Activated gamma-delta T cell treated with Interleukin-2 at 50 U/mL for 16 hours (primary cell): ENCODE data around the gene CDH5.

ENCODE experiments used
- DNase-seq: peaks from one replicate; pipeline ENCODE4 v3.0.0-alpha.2; 2020

CDH5 gene

DNA sequence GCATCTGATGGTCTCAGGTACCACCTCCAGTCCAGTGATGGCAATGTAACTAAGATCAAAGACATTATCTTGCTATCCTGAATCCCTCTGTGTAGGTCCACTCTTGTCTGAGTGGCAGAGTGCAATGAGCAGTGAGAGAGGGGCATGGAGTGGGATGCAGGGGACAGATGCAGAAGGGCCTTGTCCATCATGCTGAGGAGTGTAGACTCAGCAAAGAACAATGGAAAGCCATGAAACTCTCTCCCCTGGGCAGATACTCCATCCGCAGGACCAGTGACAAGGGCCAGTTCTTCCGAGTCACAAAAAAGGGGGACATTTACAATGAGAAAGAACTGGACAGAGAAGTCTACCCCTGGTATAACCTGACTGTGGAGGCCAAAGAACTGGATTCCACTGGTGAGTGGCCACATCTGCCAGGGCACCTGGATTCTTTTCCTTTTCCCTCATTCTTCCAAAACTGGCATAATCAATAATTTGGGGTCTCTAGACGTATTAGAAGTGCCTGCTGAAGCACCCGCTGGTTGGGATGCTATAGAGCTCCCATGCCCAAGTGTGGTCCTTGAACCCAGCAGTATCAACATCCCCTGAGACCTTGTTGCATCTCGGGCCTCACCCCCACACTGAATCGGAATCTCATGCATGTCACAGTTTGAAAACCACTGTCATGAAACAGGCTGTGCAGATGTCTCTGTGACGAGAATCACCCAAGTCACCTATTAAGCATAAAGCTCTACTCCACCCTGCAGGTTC, 29.5 kb downstream of the CDH5 start:
- no peak for DNase-seq

DNA sequence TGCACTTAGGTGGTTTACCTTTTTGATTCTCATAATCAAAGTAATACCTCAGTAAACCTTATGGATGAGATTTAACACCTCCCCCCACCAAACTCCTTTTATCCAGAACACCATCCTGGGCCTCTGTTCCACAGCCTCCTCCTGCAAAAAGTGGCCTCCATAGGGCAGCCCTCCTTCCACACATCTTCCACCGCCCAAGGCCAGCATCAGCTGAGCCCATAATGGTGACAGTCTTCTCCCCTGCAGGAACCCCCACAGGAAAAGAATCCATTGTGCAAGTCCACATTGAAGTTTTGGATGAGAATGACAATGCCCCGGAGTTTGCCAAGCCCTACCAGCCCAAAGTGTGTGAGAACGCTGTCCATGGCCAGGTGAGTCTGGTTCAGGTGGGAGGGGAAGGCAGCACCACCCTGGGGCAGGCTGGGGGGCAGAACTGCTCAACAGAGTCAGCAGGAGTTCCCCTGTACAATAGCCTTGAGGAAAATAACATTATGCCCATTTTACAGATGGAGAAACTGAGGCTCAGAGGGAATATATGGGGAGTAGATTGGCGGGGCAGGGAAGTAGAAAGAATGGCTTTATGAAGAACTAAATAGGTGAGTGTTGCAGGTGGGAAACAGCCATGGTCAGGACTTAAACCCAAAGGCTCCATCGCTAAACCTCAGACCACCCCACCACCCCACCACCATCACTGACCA, 31.4 kb downstream of the CDH5 start:
- DNase-seq = no peak

DNA sequence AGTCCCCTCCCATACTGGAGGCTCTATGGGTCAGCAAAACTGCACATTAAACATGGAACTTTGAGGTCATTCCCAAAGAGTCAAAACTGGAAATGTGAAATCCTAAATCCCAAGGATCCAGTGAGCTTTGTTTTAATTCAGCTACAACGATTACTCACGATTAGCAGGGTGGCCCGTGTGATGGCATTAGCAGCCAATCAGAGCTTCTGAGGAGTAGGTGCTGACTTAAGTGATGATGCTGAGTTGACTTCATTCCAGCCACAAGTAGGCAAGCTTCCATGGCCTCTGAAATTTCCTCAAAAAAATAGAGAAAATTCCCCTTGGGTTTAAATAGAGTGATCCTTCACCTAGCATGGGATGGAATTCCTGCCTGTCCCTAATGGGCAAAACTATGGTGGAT, 32.5 kb downstream of the CDH5 start:
- no peak for DNase-seq

DNA sequence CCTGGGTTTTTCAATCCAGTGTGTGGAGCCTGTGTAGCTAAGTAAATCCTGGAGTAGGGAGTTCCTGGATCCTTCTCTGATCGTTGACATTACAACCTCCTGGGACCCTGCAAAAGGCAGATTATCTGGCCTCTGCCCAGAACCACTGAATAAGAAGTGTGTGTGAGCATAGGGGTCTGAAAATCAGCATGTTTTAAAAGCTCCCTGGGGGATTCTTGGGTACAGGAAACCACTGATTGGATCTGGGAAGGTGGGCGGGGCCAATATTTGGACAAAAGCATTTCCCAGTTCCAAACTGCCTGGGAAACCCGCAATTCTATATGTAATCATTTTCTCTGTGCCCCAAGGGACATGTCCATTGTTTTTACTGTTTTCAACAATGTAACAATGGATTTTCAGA, 33.4 kb downstream of the CDH5 start:
- DNase-seq = no peak

DNA sequence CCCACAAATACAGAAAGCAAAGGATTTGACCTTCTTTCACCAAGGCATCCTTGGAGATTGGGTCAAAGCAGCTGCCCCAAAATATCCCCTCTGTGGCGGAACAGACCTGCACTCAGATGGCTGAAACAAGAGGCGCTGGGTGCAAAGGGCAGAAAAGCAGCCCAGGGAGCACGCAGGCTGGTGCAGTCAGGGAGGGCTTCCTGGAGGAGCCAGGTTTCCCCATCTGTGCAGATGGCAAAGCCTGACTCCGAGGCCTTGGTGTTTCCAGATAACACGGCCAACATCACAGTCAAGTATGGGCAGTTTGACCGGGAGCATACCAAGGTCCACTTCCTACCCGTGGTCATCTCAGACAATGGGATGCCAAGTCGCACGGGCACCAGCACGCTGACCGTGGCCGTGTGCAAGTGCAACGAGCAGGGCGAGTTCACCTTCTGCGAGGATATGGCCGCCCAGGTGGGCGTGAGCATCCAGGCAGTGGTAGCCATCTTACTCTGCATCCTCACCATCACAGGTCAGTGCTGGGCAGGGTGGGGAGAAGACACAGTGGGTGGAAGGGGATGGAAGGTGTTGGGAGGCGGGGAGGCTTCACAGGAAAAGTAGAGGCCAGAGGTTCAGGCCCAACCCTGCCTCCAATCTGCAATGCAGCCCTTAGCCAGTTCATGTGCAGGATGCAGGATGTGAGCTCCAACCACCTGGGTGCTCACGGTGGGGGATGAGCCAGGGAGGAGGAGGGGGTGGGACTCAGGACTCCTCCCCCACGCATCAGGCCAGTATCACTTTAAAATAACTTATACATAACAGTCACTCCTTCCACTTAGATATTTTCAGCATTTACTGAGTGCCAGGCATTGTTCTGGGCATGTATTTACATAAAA, 34.3 kb downstream of the CDH5 start:
- DNase-seq = no peak

DNA sequence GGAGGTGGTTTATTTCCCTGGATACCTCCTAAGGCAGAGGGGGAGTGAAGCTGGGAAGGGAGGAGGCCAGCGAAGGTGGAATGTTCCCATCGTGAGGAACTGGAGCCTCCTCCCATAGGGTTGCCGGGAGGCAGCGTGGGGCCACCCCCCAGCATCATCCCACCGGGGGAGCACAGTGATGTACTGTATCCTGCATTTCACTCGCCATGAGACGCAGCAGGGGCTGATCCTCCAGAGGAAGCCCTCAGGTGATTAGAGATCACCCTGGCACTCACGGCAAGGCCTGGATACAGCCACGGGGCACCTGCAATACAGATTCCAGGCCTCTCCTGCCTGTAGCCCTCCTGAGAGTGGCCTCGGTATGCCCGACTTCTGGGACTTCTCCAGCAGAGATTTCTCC, 35.1 kb downstream of the CDH5 start:
- DNase-seq = no peak

DNA sequence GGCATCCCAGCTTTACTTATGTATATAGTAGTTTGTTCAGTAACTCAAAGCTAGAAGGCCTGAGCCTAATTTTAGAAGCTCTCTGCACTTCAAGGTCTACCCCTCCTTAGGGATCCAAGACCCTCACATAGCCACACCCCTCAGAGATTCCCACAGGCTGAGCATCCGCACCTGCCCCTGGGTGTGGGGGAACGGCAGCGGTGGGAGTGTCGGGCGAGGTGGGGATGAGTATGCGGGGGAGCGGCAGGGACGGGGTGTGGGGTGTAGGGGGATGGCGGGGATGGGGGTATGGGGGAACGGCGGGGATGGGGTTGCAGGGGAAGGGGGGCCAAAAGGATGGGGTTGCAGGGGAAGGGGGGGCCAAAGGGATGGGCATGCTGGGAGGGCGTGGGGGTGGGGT, 35.7 kb downstream of the CDH5 start:
- no peak for DNase-seq

DNA sequence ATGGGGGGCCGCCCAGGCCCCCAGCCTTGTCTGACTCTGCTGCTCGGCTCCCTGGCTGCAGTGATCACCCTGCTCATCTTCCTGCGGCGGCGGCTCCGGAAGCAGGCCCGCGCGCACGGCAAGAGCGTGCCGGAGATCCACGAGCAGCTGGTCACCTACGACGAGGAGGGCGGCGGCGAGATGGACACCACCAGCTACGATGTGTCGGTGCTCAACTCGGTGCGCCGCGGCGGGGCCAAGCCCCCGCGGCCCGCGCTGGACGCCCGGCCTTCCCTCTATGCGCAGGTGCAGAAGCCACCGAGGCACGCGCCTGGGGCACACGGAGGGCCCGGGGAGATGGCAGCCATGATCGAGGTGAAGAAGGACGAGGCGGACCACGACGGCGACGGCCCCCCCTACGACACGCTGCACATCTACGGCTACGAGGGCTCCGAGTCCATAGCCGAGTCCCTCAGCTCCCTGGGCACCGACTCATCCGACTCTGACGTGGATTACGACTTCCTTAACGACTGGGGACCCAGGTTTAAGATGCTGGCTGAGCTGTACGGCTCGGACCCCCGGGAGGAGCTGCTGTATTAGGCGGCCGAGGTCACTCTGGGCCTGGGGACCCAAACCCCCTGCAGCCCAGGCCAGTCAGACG, 36.2 kb downstream of the CDH5 start:
- no peak for DNase-seq

DNA sequence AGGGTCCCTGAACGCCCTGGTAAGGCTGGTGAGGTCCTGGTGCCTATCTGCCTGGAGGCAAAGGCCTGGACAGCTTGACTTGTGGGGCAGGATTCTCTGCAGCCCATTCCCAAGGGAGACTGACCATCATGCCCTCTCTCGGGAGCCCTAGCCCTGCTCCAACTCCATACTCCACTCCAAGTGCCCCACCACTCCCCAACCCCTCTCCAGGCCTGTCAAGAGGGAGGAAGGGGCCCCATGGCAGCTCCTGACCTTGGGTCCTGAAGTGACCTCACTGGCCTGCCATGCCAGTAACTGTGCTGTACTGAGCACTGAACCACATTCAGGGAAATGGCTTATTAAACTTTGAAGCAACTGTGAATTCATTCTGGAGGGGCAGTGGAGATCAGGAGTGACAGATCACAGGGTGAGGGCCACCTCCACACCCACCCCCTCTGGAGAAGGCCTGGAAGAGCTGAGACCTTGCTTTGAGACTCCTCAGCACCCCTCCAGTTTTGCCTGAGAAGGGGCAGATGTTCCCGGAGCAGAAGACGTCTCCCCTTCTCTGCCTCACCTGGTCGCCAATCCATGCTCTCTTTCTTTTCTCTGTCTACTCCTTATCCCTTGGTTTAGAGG, 37.1 kb downstream of the CDH5 start:
- DNase-seq = no peak

DNA sequence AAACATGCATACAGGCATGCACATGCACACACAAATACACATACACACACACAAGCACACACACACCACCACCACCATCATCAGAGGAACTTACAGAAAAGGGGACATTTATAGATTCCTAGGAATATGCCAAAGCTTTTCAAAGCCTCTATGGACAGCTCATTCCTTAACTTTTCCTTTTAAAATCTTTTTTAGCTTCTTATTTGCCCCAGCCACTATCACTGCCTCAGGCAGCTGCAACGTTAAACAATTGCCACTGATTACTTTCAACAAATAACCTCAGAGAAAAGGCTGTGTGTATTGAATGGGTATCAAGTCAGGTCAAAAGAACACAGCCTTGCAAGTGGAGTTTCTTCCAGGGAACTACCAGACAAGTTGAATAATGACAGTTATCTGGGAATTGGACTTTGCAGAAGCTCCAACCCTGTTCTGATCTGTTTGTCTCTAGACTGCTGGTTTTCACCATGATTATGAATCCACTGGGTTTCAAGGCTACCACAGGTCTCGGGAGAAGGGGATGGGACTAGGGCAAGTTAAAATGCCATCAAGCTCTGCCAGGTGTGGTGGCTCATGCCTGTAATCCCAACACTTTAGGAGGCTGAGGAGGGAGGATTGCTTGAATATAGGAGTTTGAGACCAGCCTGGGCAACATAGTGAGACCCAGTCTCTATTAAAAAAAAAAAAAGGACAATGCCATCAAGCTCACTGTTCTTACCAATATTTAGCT, 38.7 kb downstream of the CDH5 start:
- no peak for DNase-seq

DNA sequence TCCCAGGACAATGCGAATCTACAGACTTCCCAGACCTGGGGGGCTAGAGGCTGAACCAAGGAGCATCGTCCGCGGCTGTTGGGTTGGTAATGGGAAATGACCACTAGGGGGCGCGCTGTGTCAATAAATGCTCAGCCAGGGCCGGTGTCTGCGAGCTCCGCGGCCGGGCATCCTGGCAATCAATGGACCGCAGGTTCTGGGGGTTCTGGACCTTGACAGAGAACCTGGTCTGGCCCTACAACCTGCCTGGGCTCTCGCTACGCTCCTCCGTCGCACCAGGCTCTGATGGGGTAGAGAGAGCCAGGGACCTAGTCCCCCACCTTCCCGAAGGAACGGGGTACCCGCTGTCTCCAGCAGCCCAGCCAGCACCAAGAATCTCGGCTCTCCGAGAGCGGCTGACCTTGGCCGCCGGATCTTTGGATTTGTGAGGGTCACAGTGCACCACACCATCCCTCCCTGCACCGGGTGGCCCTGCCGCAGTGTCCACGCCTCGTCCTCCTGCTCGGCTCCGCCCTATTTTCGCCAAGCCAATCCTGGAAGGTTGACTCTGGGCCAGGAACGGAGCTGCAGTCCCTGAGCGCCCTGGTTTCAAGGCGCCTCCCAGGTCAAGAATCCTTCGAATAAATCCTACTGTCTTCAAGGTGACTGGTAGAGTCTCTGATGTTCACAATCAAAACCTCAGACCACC, 40.2 kb downstream of the CDH5 start:
- DNase-seq = peak; percentile 92

DNA sequence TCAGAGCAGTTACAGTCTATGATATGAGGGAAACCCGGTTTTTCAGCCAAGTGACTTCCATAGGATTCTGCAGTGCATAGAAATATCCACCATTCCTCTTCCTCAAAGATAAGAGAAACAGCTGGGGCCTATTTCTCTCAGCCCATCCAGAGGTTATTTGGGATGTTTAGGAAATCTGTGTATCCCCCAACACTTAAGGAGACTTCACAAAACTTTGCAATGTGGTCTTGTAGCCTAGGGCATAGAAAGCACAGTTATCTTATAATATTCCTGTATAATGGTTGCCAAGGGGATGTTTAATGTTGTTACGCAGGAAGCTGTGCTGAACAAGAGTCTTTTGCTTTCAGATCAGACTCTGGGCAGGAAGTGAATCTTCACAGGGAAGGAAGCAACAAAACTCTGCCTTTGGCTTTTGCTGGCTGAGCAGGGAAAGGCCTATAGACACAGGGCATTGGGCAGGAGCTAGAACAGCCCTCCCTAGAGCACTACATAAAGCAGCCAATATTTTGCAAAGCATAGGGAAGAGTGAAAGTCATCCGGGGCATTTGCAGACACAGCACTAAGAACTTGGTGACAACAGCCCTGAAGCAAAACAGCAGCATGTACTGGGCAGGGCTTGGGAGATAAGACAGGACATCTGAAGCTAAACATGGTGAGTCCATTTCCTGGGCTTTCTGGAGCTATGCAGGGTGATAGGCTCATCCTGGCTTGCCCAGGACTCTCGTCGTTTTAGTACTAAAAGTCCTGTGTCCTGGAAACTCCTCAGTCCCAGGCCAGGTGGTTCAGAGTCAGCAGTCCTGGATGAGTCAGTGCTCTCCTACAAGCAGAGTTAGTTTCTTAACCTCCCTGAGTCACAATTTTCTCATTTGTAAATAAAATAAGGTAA, 41.9 kb downstream of the CDH5 start:
- no peak for DNase-seq

DNA sequence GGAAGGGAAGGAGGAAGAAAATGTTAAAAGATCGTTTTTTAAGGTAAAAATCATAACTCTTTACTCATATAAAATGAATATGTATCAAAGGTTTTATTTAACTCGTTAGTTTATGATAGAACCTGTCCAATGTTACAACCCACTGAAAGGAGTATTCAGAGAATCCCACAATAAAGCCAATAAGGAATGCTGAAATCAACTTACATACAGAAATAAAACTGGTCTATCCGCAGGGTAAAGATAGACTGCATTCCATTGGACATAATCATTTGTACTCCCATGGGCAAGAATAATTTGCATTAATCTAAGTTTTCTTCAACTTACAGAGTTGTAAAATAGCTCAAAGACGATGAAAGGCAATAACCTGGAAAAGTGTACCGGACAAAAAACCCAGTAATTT, 42.7 kb downstream of the CDH5 start:
- no peak for DNase-seq

DNA sequence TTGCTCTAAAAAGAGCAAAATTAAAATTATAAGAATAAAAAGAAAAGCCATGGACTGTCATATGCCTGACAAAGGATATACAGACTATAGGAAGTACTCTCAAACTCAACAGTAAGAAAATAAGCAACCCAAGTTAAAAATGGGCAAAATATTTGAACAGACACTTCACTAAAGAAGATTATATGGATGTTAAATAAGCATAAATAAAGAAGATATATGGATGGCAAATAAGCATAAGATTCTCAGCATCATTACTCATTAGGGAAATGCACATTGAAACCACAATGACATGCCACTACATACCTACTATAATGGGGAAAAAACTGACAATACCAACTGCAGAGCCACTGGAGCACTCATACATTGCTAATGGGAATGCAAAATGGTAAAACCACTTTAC, 45.7 kb downstream of the CDH5 start:
- DNase-seq = no peak

DNA sequence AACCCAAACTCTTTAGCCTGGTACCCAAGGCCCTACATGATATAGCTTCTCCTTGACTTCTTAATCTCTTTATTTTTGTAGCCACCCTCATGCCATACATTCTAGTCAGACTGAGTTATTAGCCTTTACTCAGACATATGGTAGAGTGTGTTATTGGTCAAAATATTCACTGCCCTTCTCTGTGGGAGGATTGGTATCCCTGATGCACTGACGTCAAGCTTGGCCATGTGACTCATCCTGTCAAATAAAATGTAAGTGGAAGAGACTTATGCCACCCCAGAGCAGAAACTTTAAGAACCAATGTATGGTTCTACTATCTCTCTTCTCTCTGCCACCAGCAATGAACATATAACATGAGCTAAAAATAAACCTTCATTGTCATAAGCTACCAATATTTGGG, 48.4 kb downstream of the CDH5 start:
- no peak for DNase-seq

DNA sequence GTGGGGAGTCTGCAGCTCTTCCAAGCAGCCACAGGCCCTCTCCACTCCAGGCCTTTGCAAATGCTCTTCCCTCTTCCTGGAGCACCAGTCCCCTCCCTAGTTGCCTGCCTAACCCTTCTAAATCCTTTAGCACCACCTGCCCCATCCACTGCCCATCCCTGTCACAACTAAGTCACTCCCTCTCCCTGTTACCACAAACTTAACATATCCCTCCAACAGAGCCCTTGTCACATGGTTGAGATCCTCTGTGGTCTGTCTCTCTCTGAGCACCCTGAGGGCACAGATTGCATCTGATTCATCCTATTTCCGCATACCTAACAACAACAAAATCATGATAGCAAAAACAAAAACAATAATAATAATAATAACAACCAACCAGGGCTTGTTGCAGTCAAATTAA, 49.6 kb downstream of the CDH5 start:
- DNase-seq = no peak

DNA sequence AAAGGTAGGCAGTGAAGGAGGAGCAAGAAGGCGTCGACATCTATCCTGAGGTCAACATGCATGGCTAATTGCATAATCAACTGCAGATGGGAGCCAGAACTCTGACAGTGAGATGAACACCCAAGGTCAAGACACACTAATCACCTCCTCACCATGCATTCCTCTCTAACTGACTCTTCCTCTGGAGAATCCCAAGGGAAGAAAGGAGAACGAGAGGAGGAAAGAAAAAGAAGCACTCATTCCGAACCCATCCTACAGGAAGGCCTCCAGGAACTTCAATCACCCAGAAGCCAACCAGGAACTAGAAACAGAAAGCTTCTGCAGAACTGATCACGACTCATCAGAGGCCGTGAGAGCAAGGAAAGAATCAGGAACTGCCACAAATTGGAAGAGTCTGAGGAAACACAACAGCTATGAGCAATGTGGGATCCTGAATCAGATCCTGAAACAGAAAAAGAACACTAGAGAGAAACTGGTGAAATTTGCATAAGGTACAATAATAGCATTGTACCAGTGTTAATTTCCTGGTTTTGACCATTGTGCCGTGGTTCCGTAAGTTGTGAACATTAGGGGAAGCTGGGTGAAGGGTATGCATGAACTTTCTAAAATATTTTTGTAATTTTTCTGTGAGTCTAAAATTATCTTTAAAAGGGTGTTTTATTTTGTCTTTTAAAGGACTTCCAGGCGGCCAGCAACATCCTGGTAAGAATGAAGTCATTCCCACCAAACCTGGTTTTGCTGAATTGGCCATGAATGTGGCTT, 50.6 kb downstream of the CDH5 start:
- DNase-seq = no peak

DNA sequence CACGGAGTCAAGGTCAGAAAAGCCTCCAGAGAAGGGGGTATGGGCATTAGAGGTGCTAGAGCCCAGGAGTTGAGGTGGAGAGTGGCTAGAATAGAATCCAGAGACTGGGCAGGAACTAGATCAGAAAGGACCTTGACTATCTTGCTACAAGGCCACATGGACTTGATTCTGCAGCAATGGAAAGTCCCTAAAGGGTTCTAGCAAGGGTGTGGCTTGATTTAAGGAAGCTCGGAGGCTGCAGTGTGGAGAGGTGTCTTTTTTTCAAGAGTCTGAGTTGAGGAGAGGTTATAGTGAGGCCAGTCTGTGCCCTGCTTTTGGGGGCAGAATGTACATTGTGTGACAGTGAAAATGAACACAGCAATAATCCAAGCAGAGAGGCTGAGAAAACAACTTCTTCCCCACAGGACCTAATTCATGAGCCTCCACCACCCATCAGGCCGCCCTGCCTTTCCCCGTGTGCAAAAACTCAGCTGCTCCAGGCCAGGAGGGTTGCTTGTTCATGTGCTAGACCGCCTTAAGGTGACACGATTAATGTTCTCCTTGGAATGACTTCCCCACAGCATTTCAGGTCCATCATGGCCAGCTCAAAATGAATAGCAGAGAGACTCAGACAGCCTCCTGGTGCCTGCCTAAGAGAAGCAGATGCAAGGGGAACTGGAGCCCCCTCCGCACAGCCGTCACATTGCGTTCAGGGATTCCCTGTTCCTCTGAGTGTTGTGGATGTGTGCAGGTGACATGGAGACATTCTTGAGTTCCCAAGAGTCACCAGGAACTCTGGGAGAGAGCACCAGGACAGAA, 51.9 kb downstream of the CDH5 start:
- no peak for DNase-seq

DNA sequence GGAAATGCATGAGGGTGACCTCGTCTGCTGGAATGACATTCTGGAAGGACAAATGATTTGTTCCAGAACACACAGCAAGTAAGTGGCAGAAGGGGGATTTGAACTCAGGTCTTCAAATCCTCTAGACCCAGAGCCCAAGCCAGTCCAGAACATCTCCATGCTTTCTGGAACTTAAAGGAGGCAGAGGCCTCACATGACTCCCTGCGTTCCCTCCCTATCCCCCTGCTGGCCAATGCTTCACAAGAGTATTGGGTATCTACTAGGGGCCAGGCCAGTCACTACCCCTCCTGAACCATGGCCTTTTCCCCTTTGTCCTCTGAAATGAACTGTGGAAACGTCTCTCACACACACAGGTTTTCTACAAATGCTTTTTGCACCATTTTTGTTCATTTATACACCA, 53.0 kb downstream of the CDH5 start:
- no peak for DNase-seq
